ENCODE measurements around the gene ARHGEF18.

Gene ARHGEF18

DNA sequence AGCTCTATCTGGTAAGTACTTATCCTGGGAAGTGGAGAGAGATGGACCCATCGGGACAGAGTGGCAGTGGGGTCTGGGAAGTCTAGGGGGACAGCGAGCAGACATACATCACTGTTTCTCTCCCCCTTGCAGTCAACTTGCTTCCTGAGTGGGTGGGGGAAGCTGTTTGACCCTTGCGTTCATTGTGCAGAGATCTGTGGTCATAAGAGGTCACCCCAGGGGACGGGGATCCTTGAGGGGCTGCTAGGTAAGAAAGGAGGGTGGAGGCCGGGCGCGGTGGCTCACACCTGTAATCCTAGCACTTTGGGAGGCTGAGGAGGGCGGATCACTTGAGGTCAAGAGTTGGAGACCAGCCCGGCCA, 474 bp downstream of the ARHGEF18 start:
- H3K4me3 ChIP-seq (ENCODE audit: low read length): no peak overlapping the region
- no peak for DNase-seq (ENCODE audit: low read depth)
- TF ChIP-seq, protein P1, sequence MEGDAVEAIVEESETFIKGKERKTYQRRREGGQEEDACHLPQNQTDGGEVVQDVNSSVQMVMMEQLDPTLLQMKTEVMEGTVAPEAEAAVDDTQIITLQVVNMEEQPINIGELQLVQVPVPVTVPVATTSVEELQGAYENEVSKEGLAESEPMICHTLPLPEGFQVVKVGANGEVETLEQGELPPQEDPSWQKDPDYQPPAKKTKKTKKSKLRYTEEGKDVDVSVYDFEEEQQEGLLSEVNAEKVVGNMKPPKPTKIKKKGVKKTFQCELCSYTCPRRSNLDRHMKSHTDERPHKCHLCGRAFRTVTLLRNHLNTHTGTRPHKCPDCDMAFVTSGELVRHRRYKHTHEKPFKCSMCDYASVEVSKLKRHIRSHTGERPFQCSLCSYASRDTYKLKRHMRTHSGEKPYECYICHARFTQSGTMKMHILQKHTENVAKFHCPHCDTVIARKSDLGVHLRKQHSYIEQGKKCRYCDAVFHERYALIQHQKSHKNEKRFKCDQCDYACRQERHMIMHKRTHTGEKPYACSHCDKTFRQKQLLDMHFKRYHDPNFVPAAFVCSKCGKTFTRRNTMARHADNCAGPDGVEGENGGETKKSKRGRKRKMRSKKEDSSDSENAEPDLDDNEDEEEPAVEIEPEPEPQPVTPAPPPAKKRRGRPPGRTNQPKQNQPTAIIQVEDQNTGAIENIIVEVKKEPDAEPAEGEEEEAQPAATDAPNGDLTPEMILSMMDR (conservative IDR thresholded peaks at IDR 0.05; ENCODE audit: low read length): no peak

GRCh38 chr19:7349961-7350711, 1.4 kb downstream of the ARHGEF18 start:
- DNase-seq (ENCODE audit: low read depth): no peak
- TF ChIP-seq, protein P1 (conservative IDR thresholded peaks at IDR 0.05; ENCODE audit: low read length): no peak
- H3K4me3 ChIP-seq (ENCODE audit: low read length): no peak overlapping the region

DNA sequence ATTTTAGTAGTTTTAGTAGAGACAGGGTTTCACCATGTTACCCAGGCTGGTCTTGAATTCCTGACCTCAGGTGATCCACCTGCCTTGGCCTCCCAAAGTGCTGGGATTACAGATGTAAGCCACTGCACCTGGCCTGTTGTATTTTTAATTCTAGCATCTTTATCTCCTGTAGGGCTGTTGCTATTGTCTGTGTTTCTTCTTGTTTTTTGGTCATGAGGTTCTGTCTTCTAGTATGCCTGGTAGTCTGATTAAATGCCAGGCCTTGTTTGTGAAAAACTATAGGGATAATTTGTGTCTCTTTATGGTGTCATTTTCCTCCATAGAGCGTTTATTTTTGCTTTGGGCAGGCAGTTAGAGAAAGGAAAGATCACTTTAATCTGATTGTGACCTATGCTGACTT, 3.1 kb downstream of the ARHGEF18 start:
- H3K4me3 ChIP-seq (ENCODE audit: low read length): no peak overlapping the region
- DNase-seq (ENCODE audit: low read depth): no peak
- TF ChIP-seq, protein P1 (conservative IDR thresholded peaks at IDR 0.05; ENCODE audit: low read length): no peak

- DNase-seq (ENCODE audit: low read depth): peak; percentile 48
- no peak overlapping the region for H3K4me3 ChIP-seq (ENCODE audit: low read length)
- TF ChIP-seq, protein P1 (conservative IDR thresholded peaks at IDR 0.05; ENCODE audit: low read length): no peak
Measured at GRCh38 chr19:7355151-7355820, 6.5 kb downstream of the ARHGEF18 start.

DNA sequence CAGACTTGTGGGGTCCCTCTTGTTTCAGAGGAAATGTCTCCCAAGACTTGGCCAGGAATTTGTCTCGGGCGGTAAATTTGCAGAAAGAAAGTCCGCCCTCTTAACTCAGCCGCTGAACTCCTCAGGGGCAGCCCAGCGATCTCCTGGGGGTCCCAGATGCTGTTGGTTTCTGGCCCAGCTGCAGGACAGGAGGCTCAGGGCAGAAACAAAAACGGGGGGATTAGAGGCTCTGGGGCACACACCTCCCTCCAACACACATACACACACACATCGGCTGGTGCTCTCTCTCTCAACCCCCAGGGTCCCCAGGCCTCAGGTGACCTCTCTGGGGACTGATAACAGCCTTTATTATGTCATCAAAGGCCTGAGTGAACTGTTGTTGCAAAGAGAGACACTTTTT, 7.1 kb downstream of the ARHGEF18 start:
- no peak for DNase-seq (ENCODE audit: low read depth)
- TF ChIP-seq, protein P1 (conservative IDR thresholded peaks at IDR 0.05; ENCODE audit: low read length): no peak

GRCh38 chr19:7356899-7357627, 8.3 kb downstream of the ARHGEF18 start:
- no peak for DNase-seq (ENCODE audit: low read depth)
- TF ChIP-seq, protein P1 (conservative IDR thresholded peaks at IDR 0.05; ENCODE audit: low read length): no peak

More for the DNA sequence above, 7.1 kb downstream of the ARHGEF18 start:
- no peak overlapping the region for H3K4me3 ChIP-seq (ENCODE audit: low read length)

More at GRCh38 chr19:7356899-7357627, 8.3 kb downstream of the ARHGEF18 start:
- H3K4me3 ChIP-seq (ENCODE audit: low read length): no peak overlapping the region
